Posterior vena cava (tissue), 2 donors: ENCODE results near the gene PGF. TPM values are rescaled to one million over a fixed set of nuclear protein-coding genes. Genes with fewer than 3 reads are reported as not detected.
"Not testable (repeated sequence)": the region's sequence is repeated elsewhere in the genome, so short reads cannot be mapped to it uniquely, and the experiment has no call there.

Experiments
- DNase-seq: peaks from one replicate; pipeline ENCODE4 v3.0.0-alpha.2; 2020; ENCODE audit warnings: low spot score
- intact Hi-C, 2 donors: fragments of 100-400 bp; cut with DNase I; formaldehyde crosslinking; loops; one replicate each; pipeline versions ENCODE4 v1.14.1 to v1.14.2; 2022 to 2023
- total RNA-seq, 2 donors: library from RNA; stranded (reverse); fragmentation: NEBNext Ultra II Directional; extraction: Animal tissue kit (Norgen Biotek cat#: 25700); gene quantifications; one replicate each; pipeline ENCODE4 v1.2.1, GENCODE V29; 2021
- donor health status: DM: yes; HTN: yes; CAD: no.
- donor health status: DM: yes; HTN: yes; CAD: no.

The PGF gene
- total RNA-seq, 2 donors from 2014 or later = 7.7 to 11.2 TPM

- DNase-seq = peak; percentile 41
- intact Hi-C loops = not testable (repeated sequence)
These were observed 23.7 kb downstream of the PGF start for GRCh38 chr14:74931744-74932143.

- DNase-seq = no peak
- intact Hi-C loops = no loop called here
These were observed 26.2 kb downstream of the PGF start for GRCh38 chr14:74929242-74929641.

- intact Hi-C loops = no loop called here
- peak; percentile 17 for DNase-seq
These were observed 28.2 kb downstream of the PGF start for GRCh38 chr14:74927225-74927624.

GRCh38 chr14:74924061-74924460, 31.3 kb downstream of the PGF start:
- intact Hi-C loops = no loop called here
- DNase-seq = no peak

GRCh38 chr14:74922752-74923401, 32.5 kb downstream of the PGF start, which contains the start of gene RPS6KL1:
Gene RPS6KL1, minus strand, starts transcription at chr14:74923260. Its CDS starts 1,719 bp downstream, at chr14:74921541.
- peak; percentile 95 for DNase-seq
- intact Hi-C loops = no loop called here

- no peak for DNase-seq
- intact Hi-C loops = no loop called here
These were observed 33.2 kb downstream of the PGF start for GRCh38 chr14:74921987-74922751.

- DNase-seq = no peak
- intact Hi-C loops = no loop called here
These were observed 34.3 kb downstream of the PGF start for GRCh38 chr14:74921053-74921620.

- DNase-seq = no peak
- intact Hi-C loops = no loop called here
These were observed 35.1 kb downstream of the PGF start for GRCh38 chr14:74920281-74920680.

- DNase-seq = no peak
- intact Hi-C loops = no loop called here
These were observed 35.8 kb downstream of the PGF start for GRCh38 chr14:74919421-74920165.

GRCh38 chr14:74918380-74918779, 37.0 kb downstream of the PGF start:
- no peak for DNase-seq
- intact Hi-C loops = no loop called here

GRCh38 chr14:74917646-74918081, 37.7 kb downstream of the PGF start:
- intact Hi-C loops = no loop called here
- DNase-seq = peak; percentile 88

- intact Hi-C loops = no loop called here
- no peak for DNase-seq
These were observed 38.2 kb downstream of the PGF start for GRCh38 chr14:74917178-74917543.

GRCh38 chr14:74915826-74916225, 39.6 kb downstream of the PGF start:
- intact Hi-C loops = no loop called here
- no peak for DNase-seq

- intact Hi-C loops = no loop called here
These were observed 40.0 kb downstream of the PGF start for GRCh38 chr14:74915426-74915825.

GRCh38 chr14:74913986-74914573, 41.3 kb downstream of the PGF start:
- intact Hi-C loops = loop anchor here in 1 of 2 donors (5.0 kb wide), 1 partner anchor 173 kb away; no protein-coding TSS in a partner anchor
- DNase-seq = no peak

More at GRCh38 chr14:74915426-74915825, 40.0 kb downstream of the PGF start:
- DNase-seq = no peak

GRCh38 chr14:74913393-74913910, 41.9 kb downstream of the PGF start:
- DNase-seq = no peak
- intact Hi-C loops = loop anchor here in 1 of 2 donors (5.0 kb wide), 1 partner anchor 174 kb away; no protein-coding TSS in a partner anchor

GRCh38 chr14:74912801-74913200, 42.6 kb downstream of the PGF start:
- no peak for DNase-seq
- intact Hi-C loops = loop anchor here in 1 of 2 donors (5.0 kb wide), 1 partner anchor 174 kb away; no protein-coding TSS in a partner anchor

- no peak for DNase-seq
- intact Hi-C loops = loop anchor here in 1 of 2 donors (5.0 kb wide), 1 partner anchor 175 kb away; no protein-coding TSS in a partner anchor
These were observed 43.3 kb downstream of the PGF start for GRCh38 chr14:74912111-74912510.

GRCh38 chr14:74911704-74912103, 43.7 kb downstream of the PGF start:
- intact Hi-C loops = loop anchor here in 1 of 2 donors (5.0 kb wide), 1 partner anchor 176 kb away; no protein-coding TSS in a partner anchor

More at GRCh38 chr14:74911704-74912103, 43.7 kb downstream of the PGF start:
- no peak for DNase-seq
